Muscle of leg (tissue), 11 donors: ENCODE results near the gene UMAD1. TPM values are rescaled to one million over a fixed set of nuclear protein-coding genes. Genes with fewer than 3 reads are reported as not detected.

Source experiments
- DNase-seq: peaks from one replicate; pipeline ENCODE4 v3.0.0; 2013
- H3K27ac ChIP-seq: one replicate; pipeline ENCODE4 v1.5.1; 2013; ENCODE audit warnings: mild to moderate bottlenecking, low read length, control low read depth
- H3K27me3 ChIP-seq: one replicate; pipeline ENCODE4 v1.6.1; 2013; ENCODE audit warnings: low read length; ENCODE audit not compliant: control insufficient read depth, insufficient read depth
- H3K36me3 ChIP-seq: one replicate; pipeline ENCODE4 v1.6.1; 2013; ENCODE audit warnings: low read length; ENCODE audit not compliant: control insufficient read depth, insufficient read depth
- H3K4me1 ChIP-seq: one replicate; pipeline ENCODE4 v1.6.1; 2013; ENCODE audit warnings: low read length; ENCODE audit not compliant: control insufficient read depth, insufficient read depth
- H3K4me3 ChIP-seq: one replicate; pipeline ENCODE4 v1.5.1; 2013; ENCODE audit warnings: low read length, control low read depth
- H3K9me3 ChIP-seq: replicated peaks from 2 replicates; pipeline ENCODE4 v1.6.1; 2013; ENCODE audit warnings: low read depth, low read length; ENCODE audit not compliant: control insufficient read depth
- WGBS: methylation state at CpG from one replicate; pipeline ENCODE4 v1.1.5; 2013; ENCODE audit warnings: missing lambda C conversion rate; ENCODE audit not compliant: insufficient coverage; 5-methylcytosine and 5-hydroxymethylcytosine counted together
- polyA plus RNA-seq, 8 donors: library from polyadenylated mRNA; unstranded; fragments of 120-200 nt; gene quantifications; one replicate each; pipeline versions ENCODE4 v1.2.1 to v1.2.3, GENCODE V29; 2013; ENCODE audit warnings: inconsistent platforms in 1 of 8, low replicate concordance in 1 of 8; ENCODE audit not compliant: insufficient read length in 8 of 8, insufficient read depth in 1 of 8
- total RNA-seq: library from RNA; stranded (reverse); fragments of 120-200 nt; gene quantifications from one replicate; pipeline ENCODE4 v1.2.4, GENCODE V29; 2013

Gene UMAD1
- total and polyA plus RNA-seq, 9 donors = 7.4 to 11.8 (median 9.1) TPM

GRCh38 chr7:7738177-7738576 is 97.6 kb downstream of the UMAD1 start:
- H3K9me3 ChIP-seq = no peaks in the 10 kb centered on the region
- H3K4me1 ChIP-seq = peaks cover 11% of the 10 kb centered on the region
- no CpG with 5 or more reads among the region's 1 CpG for WGBS
- DNase-seq = no peak
- H3K27me3 ChIP-seq = no peaks in the 10 kb centered on the region
- H3K4me3 ChIP-seq = no peak overlapping the region
- H3K27ac ChIP-seq = no peak overlapping the region
- H3K36me3 ChIP-seq = no peaks in the 10 kb centered on the region

- 49% methylated on average over 2 of the region's 3 CpGs for WGBS
Observed at GRCh38 chr7:7738622-7739021, 98.1 kb downstream of the UMAD1 start.

DNA sequence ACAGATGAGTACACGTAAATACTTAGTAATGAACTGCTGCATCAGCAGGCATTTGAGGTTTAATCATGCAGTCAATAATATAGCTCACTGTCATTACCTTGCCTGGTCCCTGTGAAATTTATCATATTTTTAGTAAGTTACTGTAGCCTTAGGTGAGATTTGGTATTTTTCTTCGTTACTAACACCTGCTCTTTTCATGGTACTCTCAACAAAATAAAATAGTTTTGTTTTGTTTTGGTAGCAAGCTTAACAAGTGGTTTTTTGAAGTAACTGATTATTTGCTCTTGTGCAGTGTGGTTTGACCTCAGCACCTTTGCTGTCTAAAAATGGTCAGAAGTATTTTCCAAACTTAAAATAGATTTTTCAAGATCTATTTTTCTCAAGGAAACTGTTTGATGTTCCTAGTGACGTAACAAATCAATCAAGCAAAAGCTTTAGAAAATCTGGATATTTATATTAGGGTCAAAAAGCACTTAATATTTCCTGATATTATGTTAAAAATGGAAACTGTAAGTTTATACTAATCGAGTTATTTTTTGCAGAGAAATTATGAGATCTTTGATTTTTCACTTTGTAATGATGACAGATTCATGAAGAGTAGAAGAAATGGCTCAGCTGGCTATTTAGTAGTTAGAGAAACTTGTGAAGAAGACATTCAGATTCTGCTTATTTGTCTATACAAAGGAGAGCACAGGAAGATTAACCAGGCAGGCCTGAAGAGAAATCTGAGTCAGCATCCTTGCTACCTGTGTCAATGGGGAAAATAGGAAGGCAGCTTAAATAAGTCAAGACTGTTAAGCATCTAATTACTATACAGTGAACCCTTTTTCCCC is 98.9 kb downstream of the UMAD1 start:
- H3K36me3 ChIP-seq = no peaks in the 10 kb centered on the region
- H3K27ac ChIP-seq = no peak overlapping the region
- no peaks in the 10 kb centered on the region for H3K27me3 ChIP-seq
- H3K4me1 ChIP-seq = peaks cover 11% of the 10 kb centered on the region
- WGBS = no CpG with 5 or more reads among the region's 4 CpGs
- H3K9me3 ChIP-seq = no peaks in the 10 kb centered on the region
- DNase-seq = no peak
- H3K4me3 ChIP-seq = no peak overlapping the region

More at GRCh38 chr7:7738622-7739021, 98.1 kb downstream of the UMAD1 start:
- H3K27me3 ChIP-seq = no peaks in the 10 kb centered on the region
- no peaks in the 10 kb centered on the region for H3K36me3 ChIP-seq
- H3K27ac ChIP-seq = no peak overlapping the region
- no peak for DNase-seq
- H3K4me3 ChIP-seq = no peak overlapping the region
- H3K9me3 ChIP-seq = no peaks in the 10 kb centered on the region
- H3K4me1 ChIP-seq = peaks cover 11% of the 10 kb centered on the region

- H3K27ac ChIP-seq = no peak overlapping the region
- no peak overlapping the region for H3K4me3 ChIP-seq
- peaks cover 11% of the 10 kb centered on the region for H3K4me1 ChIP-seq
- H3K9me3 ChIP-seq = no peaks in the 10 kb centered on the region
- no peak for DNase-seq
- 100% methylated on average over 2 of the region's 2 CpGs for WGBS
- H3K27me3 ChIP-seq = no peaks in the 10 kb centered on the region
- no peaks in the 10 kb centered on the region for H3K36me3 ChIP-seq
Observed at GRCh38 chr7:7740037-7740355, 99.4 kb downstream of the UMAD1 start.

DNA sequence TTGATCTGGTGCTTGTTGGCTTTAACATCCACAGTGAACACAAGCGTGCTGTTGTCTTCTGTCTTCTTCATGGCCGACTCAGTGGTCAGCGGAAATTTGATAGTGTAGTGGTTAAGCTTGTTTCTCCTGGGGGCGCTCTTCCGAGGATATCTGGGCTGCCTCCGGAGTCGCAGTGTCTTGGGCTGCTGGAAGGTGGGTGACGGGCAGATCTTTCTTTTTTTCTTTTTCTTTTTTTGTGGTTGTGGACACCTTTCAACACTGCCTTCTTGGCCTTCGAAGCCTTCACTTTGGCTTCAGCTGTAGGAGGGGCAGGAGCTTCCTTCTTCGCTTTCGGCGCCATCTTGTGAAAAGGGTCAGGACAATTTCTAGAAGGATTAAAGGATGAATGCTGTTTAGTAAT is 101.7 kb downstream of the UMAD1 start:
- Histone ChIP-seq H3K4me1 (peaks cover 4% of the 10 kb centered on the region), H3K36me3 (no peaks in the 10 kb centered on the region), H3K9me3 (no peaks in the 10 kb centered on the region), H3K4me3 (no peak overlapping the region), H3K27ac (no peak overlapping the region), H3K27me3 (no peaks in the 10 kb centered on the region)
- no peak for DNase-seq
- whole genome bisulfite sequencing = no CpG with 5 or more reads among the region's 12 CpGs

GRCh38 chr7:7745258-7745657 is 104.7 kb downstream of the UMAD1 start:
- Histone ChIP-seq H3K27me3 (no peaks in the 10 kb centered on the region), H3K9me3 (no peaks in the 10 kb centered on the region), H3K27ac (no peak overlapping the region), H3K36me3 (no peaks in the 10 kb centered on the region), H3K4me3 (no peak overlapping the region), H3K4me1 (peaks cover 2% of the 10 kb centered on the region)
- DNase-seq = no peak
- WGBS = no CpG with 5 or more reads among the region's 4 CpGs

- no peak overlapping the region for H3K27ac ChIP-seq
- no peak for DNase-seq
- H3K36me3 ChIP-seq = no peaks in the 10 kb centered on the region
- 91% methylated on average over 4 of the region's 4 CpGs for WGBS
- no peaks in the 10 kb centered on the region for H3K27me3 ChIP-seq
- H3K4me1 ChIP-seq = peaks cover 2% of the 10 kb centered on the region
- H3K4me3 ChIP-seq = no peak overlapping the region
- no peaks in the 10 kb centered on the region for H3K9me3 ChIP-seq
Observed at GRCh38 chr7:7745966-7746365, 105.4 kb downstream of the UMAD1 start.

GRCh38 chr7:7746458-7746857 is 105.9 kb downstream of the UMAD1 start:
- no peak overlapping the region for H3K27ac ChIP-seq
- WGBS = 43% methylated on average over 1 of the region's 4 CpGs

GRCh38 chr7:7750571-7751242 is 110.2 kb downstream of the UMAD1 start:
- Histone ChIP-seq H3K4me1 (peaks cover 2% of the 10 kb centered on the region), H3K27ac (no peak overlapping the region), H3K4me3 (no peak overlapping the region), H3K9me3 (no peaks in the 10 kb centered on the region), H3K36me3 (no peaks in the 10 kb centered on the region), H3K27me3 (no peaks in the 10 kb centered on the region)
- WGBS = no CpG with 5 or more reads among the region's 2 CpGs
- no peak for DNase-seq

More at GRCh38 chr7:7746458-7746857, 105.9 kb downstream of the UMAD1 start:
- H3K36me3 ChIP-seq = no peaks in the 10 kb centered on the region
- H3K4me3 ChIP-seq = no peak overlapping the region
- no peak for DNase-seq
- H3K9me3 ChIP-seq = no peaks in the 10 kb centered on the region
- H3K4me1 ChIP-seq = peaks cover 2% of the 10 kb centered on the region
- H3K27me3 ChIP-seq = no peaks in the 10 kb centered on the region

- H3K27ac ChIP-seq = no peak overlapping the region
- peaks cover 1% of the 10 kb centered on the region for H3K4me1 ChIP-seq
- no peak overlapping the region for H3K4me3 ChIP-seq
- H3K27me3 ChIP-seq = no peaks in the 10 kb centered on the region
- DNase-seq = no peak
- no peaks in the 10 kb centered on the region for H3K9me3 ChIP-seq
- WGBS = no CpG with 5 or more reads among the region's 3 CpGs
- H3K36me3 ChIP-seq = no peaks in the 10 kb centered on the region
Observed at GRCh38 chr7:7751243-7752092, 110.9 kb downstream of the UMAD1 start.
